Loucy (cell line): ENCODE data around the gene PSORS1C1.
A peak's percentile ranks its signal among the peaks of the same experiment; 100 is the strongest.

Source experiments
- H2AFZ ChIP-seq: fragments of 200-600 bp; sonication (generic); 2 replicates; pipeline ENCODE4 v1.6.0; 2016; ENCODE audit warnings: antibody characterized with exemption, mild to moderate bottlenecking, low read length, moderate library complexity
- H3F3A ChIP-seq: fragments of 200-600 bp; 2 replicates; pipeline ENCODE4 v1.6.0; 2016; ENCODE audit warnings: antibody characterized with exemption, low read depth, mild to moderate bottlenecking
- H3K27me3 ChIP-seq: fragments of 200-600 bp; sonication (generic); 2 replicates; pipeline ENCODE4 v1.6.1; 2014; ENCODE audit warnings: low read length, mild to moderate bottlenecking; ENCODE audit not compliant: insufficient read depth, poor library complexity, severe bottlenecking
- H3K36me3 ChIP-seq: fragments of 200-600 bp; sonication (generic); 2 replicates; pipeline ENCODE4 v1.6.1; 2016; ENCODE audit warnings: low read length; ENCODE audit not compliant: insufficient read depth
- H3K4me1 ChIP-seq: fragments of 200-600 bp; sonication (generic); 2 replicates; pipeline ENCODE4 v1.5.1; 2014; ENCODE audit warnings: low read length, mild to moderate bottlenecking; ENCODE audit not compliant: insufficient read depth, poor library complexity, severe bottlenecking
- H3K4me2 ChIP-seq: fragments of 200-600 bp; sonication (generic); 2 replicates; pipeline ENCODE4 v1.6.0; 2014; ENCODE audit warnings: antibody characterized with exemption, low read length, low read depth, mild to moderate bottlenecking; ENCODE audit not compliant: poor library complexity, severe bottlenecking
- H3K4me3 ChIP-seq: fragments of 200-600 bp; sonication (generic); 2 replicates; pipeline ENCODE4 v1.5.1; 2014; ENCODE audit warnings: low read length, mild to moderate bottlenecking, mixed read lengths; ENCODE audit not compliant: poor library complexity, severe bottlenecking
- H3K79me2 ChIP-seq: fragments of 200-600 bp; sonication (generic); 2 replicates; pipeline ENCODE4 v1.6.1; 2014; ENCODE audit warnings: low read length; ENCODE audit not compliant: insufficient read depth
- H3K9ac ChIP-seq: fragments of 200-600 bp; sonication (generic); 2 replicates; pipeline ENCODE4 v1.6.0; 2014; ENCODE audit warnings: mild to moderate bottlenecking, low read depth, low read length, moderate library complexity; ENCODE audit not compliant: poor library complexity, severe bottlenecking
- H3K9me2 ChIP-seq: fragments of 200-600 bp; sonication (generic); replicated peaks from 2 replicates; pipeline ENCODE4 v1.6.1; 2016; ENCODE audit warnings: low read depth, low read length, mixed read lengths
- H3K9me3 ChIP-seq: fragments of 200-600 bp; sonication (generic); 2 replicates; pipeline ENCODE4 v1.6.1; 2014; ENCODE audit warnings: mild to moderate bottlenecking, antibody characterized with exemption, low read length, low read depth; ENCODE audit not compliant: insufficient read depth
- H4K20me1 ChIP-seq: fragments of 200-600 bp; sonication (generic); 2 replicates; pipeline ENCODE4 v1.6.0; 2014; ENCODE audit warnings: antibody characterized with exemption, low read length, mild to moderate bottlenecking; ENCODE audit not compliant: insufficient read depth, poor library complexity, severe bottlenecking
- CTCF ChIP-seq: fragments of 200-600 bp; sonication (generic); conservative IDR thresholded peaks from 2 replicates; pipeline ENCODE4 v1.5.1; 2014; ENCODE audit warnings: mild to moderate bottlenecking, antibody characterized with exemption, low read length
- EZH2phosphoT487 ChIP-seq: fragments of 200-600 bp; IDR thresholded peaks from 2 replicates; pipeline ENCODE4 v1.6.1; 2018; ENCODE audit warnings: antibody characterized with exemption, mild to moderate bottlenecking, moderate library complexity, borderline replicate concordance

Gene PSORS1C1

GRCh38 chr6:31096215-31096614 lies 18.4 kb upstream of the PSORS1C1 start:
- Histone ChIP-seq H3F3A (peaks cover 11% of the 10 kb centered on the region), H3K4me3 (no peak overlapping the region), H3K79me2 (no peaks in the 10 kb centered on the region), H3K4me1 (peaks cover 53% of the 10 kb centered on the region), H4K20me1 (no peaks in the 10 kb centered on the region), H2AFZ (no peak overlapping the region), H3K9ac (peak overlapping the region; percentile 18), H3K36me3 (no peaks in the 10 kb centered on the region), H3K9me3 (no peaks in the 10 kb centered on the region), H3K9me2 (no peaks in the 10 kb centered on the region), H3K4me2 (peak overlapping the region; percentile 77), H3K27me3 (no peaks in the 10 kb centered on the region)
- TF ChIP-seq EZH2phosphoT487 (no peak), CTCF (no peak)

GRCh38 chr6:31096656-31097055 lies 17.9 kb upstream of the PSORS1C1 start:
- H2AFZ ChIP-seq: peak overlapping the region; percentile 41
- H3K4me2 ChIP-seq: peak overlapping the region; percentile 54
- peaks cover 53% of the 10 kb centered on the region for H3K4me1 ChIP-seq
- H3K4me3 ChIP-seq: no peak overlapping the region
- TF ChIP-seq CTCF (no peak), EZH2phosphoT487 (no peak)
- H3K36me3 ChIP-seq: no peaks in the 10 kb centered on the region
- peaks cover 11% of the 10 kb centered on the region for H3F3A ChIP-seq
- no peaks in the 10 kb centered on the region for H3K9me2 ChIP-seq
- peak overlapping the region; percentile 37 for H3K9ac ChIP-seq
- no peaks in the 10 kb centered on the region for H3K79me2 ChIP-seq
- H3K27me3 ChIP-seq: no peaks in the 10 kb centered on the region
- no peaks in the 10 kb centered on the region for H4K20me1 ChIP-seq
- H3K9me3 ChIP-seq: no peaks in the 10 kb centered on the region

- Histone ChIP-seq H3K79me2 (no peaks in the 10 kb centered on the region), H4K20me1 (no peaks in the 10 kb centered on the region), H3F3A (peaks cover 11% of the 10 kb centered on the region), H3K27me3 (no peaks in the 10 kb centered on the region), H3K4me2 (no peak overlapping the region), H3K4me1 (peaks cover 45% of the 10 kb centered on the region), H3K9me2 (no peaks in the 10 kb centered on the region), H3K36me3 (no peaks in the 10 kb centered on the region), H2AFZ (no peak overlapping the region), H3K9ac (no peak overlapping the region), H3K9me3 (no peaks in the 10 kb centered on the region), H3K4me3 (no peak overlapping the region)
- TF ChIP-seq EZH2phosphoT487 (no peak), CTCF (no peak)
Observed at GRCh38 chr6:31098449-31098938, 16.1 kb upstream of the PSORS1C1 start.
